ENCODE data around the gene WDHD1.

DNA sequence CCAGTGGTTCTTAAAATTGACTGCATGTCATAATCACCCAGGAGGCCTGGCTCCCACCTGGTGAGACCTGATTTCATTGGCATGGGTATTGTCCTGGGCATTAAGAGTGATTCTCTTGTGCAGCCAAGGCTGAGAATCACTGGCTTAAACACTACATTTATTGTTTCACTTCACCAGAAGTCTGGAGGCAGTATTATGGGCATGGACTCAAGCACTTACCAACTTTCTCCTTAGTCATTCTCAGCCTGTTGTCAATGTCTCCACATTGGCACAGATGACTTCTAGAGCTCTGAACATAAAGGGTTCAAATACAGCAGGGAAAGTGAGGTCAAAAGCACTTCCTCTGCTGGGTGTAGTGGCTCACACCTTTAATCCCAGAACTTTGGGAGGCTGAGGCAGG lies 98.7 kb downstream of the WDHD1 start:
- TF ChIP-seq, protein P1, sequence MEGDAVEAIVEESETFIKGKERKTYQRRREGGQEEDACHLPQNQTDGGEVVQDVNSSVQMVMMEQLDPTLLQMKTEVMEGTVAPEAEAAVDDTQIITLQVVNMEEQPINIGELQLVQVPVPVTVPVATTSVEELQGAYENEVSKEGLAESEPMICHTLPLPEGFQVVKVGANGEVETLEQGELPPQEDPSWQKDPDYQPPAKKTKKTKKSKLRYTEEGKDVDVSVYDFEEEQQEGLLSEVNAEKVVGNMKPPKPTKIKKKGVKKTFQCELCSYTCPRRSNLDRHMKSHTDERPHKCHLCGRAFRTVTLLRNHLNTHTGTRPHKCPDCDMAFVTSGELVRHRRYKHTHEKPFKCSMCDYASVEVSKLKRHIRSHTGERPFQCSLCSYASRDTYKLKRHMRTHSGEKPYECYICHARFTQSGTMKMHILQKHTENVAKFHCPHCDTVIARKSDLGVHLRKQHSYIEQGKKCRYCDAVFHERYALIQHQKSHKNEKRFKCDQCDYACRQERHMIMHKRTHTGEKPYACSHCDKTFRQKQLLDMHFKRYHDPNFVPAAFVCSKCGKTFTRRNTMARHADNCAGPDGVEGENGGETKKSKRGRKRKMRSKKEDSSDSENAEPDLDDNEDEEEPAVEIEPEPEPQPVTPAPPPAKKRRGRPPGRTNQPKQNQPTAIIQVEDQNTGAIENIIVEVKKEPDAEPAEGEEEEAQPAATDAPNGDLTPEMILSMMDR (optimal IDR thresholded peaks at IDR 0.05 in 1 of 3, IDR thresholded peaks at IDR 0.05 in 1 of 3, conservative IDR thresholded peaks at IDR 0.05 in 1 of 3; ENCODE audit: extremely low read depth in 1 of 3, insufficient read depth in 2 of 3, low read length in 3 of 3): no peak
- no peak for TF ChIP-seq EZH2 (IDR thresholded peaks at IDR 0.05; ENCODE audit: low read length)
